Measurements from ENCODE around the gene PHF12.
"Not testable (repeated sequence)": the region's sequence is repeated elsewhere in the genome, so short reads cannot be mapped to it uniquely, and the experiment has no call there.

Gene PHF12

DNA sequence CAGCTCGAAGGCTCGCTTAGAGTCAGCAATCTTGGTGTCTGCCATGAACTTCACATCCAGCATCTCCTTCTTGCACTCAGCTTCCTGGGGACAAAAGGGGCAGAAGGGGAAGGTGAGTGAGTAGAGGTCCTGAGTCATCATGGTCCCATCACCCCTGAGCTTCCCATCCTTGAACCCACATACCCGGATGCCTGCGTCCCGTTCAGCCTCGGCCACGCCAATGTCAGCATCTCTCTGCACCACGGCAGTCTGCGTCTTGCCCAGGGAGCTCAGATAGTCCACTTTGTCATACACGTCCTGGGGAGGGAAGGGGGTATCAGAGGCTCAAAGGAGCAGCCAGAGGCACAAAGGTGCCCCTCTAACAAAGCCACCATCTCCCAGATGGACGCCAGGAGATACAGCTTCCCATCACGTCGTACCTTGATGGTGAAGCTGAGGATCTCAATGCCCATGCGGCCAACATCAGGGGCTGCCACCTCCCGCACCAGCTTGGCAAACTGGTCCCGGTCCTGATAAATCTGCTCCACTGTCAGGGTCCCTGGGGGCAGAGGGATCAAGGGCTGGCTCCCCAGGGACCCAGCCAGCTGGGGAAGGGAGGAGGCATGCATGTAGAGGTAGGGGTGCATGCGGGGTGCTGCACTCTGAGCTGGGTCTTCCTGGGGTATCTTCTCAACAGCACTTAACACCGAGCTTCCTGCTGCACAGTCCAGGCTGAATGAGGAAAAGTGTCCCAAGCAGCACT, 69.0 kb downstream of the PHF12 start:
- no peak for DNase-seq (ENCODE audit: low read depth)

DNA sequence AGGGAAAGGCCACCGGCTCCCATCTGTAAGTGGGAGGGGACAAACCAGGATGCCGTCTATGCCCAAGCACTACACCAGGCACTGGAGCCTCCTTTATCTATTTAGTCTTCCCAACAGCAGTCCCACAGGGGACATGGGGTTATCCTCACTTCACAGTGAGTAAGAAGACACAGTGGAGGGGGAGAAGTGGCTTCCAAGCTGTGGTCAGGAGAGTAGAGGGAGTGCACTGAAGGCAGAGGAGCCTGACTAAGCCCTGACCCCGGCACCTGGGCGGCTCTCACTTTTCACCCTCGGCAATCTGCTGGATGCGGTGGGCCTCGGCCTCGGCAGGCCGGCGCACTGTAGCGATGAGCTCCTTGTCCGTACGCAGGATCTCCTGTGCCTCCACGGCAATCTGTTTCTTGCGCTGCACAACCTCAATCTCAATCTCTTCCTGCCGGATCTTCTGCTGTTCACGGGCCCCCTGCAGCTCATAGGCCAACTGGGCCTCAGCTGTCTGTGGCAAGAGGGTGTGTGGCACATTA, 69.7 kb downstream of the PHF12 start:
- no peak for DNase-seq (ENCODE audit: low read depth)

DNA sequence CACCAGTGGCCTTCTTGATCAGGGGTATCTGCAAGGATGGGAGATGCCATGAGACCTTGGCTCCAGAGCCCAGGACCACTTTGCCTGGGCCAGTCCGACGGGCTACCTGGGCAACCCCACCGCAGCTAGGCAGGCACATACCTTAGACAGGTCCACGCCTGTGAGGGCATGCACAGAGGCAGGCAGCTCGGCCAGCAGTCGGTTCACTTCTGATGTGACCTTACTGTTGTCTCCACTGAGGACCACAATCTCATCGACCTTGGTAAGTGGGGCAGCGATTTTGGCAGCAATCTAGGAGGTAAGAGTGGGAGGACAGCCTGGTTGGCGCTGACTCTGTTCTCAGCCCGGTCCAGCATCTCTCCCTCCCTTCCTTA, 70.8 kb downstream of the PHF12 start:
- DNase-seq (ENCODE audit: low read depth) = no peak

DNA sequence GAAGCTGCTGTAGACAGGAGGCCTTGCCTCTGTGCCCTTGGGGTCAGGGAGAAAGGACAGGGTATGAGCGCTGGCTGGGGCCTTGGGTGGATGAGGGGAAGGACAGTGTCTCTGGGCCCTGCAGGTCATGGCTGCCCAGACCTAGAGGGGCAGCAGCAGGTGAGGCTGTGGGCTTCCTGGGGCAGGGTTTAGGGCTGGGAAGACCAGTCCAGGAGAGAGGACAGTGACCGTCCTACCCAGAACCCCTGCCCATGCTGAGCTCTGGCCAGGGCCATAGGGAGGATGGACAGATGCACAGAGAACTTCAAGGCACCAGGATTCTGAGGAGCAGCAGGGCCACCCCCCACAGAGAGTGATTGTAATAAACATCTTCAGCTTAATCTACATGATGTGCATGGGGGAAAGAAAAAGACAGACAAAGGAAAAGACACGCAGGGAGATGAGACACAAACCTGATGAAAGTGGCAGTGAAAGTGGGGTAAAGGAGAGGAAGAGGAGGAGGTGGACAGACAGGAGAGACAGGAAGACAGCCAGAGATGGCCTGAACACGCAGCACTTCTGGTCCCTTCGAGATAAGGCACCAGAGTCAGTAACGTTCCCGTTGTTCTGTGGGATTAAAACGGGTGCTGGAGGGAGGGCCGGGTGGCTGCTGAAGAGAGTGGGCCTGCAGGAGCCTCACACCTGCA, 71.3 kb downstream of the PHF12 start:
- no peak for DNase-seq (ENCODE audit: low read depth)

DNA sequence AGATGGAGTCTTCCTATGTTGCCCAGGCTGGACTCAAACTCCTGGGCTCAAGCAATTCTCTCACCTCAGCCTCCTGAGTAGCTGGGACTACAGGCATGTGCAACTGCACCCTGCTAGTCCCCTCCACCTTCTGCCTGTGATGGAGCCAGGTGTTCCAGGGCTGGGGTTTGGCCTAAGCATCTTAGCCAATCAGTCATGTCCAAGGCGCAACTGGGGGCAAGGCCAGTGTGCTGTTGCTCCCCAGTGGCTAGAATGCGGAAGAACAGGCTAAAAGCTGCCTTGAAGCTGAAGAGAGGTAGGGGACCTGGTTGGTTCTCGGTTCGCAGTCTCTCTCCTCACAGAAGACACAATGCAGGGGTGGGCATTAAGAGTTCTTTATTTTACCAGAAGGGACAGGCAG, 72.3 kb downstream of the PHF12 start:
- no peak for DNase-seq (ENCODE audit: low read depth)

DNA sequence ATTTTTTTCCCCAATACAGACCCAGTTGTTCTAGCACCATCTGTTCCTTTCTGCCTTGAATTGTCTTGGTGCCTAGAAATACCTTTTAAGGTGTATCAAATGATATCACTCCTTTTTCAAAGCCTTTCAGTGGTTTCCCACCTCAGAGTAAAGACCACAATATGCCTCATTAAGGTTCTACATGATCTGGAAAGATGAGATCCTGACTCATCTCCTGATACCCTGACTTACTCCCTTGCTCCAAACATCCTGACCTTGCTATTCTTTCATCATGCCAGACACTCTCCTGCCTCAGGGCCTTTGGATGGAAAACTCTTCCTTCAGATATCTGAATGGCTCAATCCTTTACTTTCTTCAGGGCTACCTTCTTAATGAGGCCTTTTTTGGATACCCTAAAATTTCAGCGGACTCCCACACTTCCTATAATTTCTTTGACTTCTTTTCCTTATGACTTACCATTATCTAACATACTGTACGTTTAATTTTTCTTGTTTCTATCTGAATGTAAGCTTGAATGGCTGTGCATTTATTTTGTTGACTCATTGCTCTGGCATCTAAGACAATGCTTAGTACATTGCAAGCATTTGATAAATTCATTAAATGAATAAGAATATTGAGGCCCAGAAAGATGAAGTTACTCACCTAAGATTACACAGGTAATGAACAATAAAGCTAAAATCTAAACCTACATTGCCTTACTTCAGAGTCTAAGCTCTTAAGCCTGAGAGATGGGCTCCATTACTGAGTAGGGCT, 73.0 kb downstream of the PHF12 start:
- no peak for DNase-seq (ENCODE audit: low read depth)

DNA sequence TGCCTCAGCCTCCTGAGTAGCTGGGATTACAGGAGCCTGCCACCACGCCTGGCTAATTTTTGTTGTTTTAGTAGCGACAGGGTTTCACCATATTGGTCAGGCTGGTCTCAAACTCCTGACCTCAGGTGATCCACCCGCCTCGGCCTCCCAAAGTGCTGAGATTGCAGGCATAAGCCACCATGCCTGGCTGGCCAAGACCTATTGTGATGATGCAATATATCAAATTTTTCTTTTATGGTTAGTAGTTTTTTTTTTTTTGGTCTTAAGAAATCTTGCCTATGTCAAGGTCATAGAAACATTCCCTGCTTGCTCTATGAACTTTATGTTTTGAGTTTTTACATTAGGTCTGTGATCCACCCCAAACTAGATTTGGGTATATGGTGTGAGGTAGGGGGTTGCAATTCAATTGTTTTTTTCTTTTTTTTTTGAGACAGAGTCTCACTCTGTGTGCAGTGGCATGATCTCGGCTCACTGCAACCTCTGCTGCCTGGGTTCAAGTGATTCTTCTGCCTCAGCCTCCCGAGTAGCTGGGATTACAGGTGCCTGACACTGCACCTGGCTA, 74.1 kb downstream of the PHF12 start:
- DNase-seq (ENCODE audit: low read depth) = not testable (repeated sequence)

DNA sequence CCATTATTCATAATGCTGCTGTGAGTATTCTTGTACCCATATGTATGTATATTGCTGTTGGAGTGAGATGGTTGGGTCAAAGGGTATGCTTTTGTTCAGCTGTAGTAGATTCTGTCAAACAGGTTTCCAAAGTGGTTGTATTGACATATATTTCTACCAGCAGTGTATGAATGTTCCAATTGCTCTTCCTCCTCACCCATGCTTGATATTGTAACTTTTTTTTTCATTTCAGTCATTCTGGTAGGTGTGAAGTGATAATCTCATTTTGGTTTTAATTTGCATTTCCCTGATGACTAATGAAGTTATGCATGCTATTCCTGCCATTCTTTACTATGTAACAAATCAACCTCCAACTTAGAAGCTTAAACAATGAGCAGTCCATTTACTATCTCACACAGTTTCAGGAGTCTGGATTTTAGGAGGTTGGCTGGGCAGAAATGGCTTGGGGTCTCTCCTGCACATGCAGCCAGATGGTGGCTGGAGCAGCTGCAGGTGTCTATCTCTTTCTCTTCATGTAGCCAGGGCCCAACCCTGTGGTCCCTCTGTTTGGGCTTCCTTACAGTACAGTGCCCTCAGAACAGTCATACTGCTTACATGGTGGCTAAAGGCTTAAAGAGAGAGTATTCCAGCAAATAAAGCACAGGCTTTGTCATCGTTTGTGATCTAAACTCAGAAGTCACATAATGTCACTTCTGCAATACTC, 75.3 kb downstream of the PHF12 start:
- no peak for DNase-seq (ENCODE audit: low read depth)

DNA sequence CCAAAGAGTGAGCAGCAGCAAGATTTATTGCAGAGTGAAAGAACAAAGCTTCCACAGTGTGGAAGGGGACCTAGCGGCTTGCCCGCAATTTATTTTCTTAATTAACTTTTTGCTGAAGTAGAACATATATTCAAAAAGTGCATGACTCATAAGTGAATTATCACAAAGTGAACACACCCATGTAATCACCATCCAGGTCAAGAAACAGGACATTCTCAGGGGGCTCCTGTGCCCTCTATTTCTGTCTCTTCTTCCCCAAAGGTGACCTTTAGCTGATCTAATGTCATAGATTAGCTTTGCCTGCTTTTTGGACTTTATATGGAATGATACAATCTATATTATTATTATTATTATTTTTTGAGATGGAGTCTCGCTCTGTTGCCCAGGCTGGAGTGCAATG, 76.6 kb downstream of the PHF12 start:
- no peak for DNase-seq (ENCODE audit: low read depth)

DNA sequence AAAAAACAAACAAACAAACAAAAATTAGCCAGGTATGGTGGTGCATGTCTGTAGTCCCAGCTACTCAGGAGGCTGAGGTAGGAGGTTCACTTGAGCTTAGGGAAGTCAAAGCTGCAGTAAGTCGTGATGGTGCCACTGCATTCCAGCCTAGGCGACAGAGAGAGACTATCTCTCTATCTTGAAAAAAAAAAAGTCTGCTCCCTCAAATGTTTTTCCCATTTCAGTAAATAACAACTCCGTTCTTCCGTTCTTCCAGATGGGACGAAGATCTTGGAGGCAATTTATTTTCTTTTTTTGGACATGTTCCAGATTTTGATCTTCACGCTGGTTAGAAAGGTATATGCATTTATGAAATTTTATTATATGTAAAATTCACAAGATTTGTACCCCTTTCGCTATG, 77.5 kb downstream of the PHF12 start:
- no peak for DNase-seq (ENCODE audit: low read depth)

DNA sequence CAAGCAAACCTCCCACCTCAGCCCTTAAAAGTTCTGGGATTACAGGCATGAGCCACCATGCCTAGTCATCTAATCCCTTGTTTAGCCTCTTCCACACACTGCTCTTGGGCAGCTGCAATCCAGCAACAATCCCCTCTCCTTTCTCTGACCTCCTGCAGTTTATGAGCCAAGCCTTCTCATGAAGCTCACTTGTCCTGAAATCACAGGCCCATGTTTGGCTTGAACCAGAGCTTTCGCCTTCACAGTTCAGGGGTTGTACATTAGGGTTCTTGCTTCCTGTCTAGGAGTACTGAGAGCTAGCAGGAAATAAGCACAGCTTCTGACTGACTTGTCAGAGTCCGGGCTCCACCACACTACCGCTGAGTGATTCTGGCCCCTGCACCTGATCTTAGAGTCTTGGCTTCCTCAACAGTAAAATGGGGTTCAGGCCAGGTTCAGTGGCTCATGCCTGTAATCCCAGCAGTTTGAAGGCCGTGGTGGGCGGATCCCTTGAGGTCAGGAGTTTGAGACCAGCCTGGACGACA, 80.2 kb downstream of the PHF12 start:
- DNase-seq (ENCODE audit: low read depth) = no peak

DNA sequence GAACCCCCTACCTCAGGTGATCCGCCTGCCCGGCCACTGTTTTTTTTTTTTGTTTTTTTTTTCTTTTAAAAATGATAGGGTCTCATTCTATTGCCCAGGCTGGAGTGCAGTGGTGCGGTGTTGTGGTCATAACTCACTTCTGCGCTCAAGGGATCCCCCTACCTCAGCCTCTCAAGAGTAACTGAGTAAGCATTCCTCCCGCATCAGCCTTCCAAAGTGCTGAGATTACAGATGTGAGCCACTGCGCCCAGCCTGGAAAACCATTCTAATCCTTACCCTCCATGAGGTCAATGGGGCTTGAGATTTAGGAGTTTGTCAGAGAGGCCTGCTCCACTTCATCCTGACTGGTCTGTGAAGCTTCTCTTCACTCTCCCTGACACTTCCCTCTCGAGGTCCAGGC, 84.0 kb downstream of the PHF12 start:
- DNase-seq (ENCODE audit: low read depth) = no peak

DNA sequence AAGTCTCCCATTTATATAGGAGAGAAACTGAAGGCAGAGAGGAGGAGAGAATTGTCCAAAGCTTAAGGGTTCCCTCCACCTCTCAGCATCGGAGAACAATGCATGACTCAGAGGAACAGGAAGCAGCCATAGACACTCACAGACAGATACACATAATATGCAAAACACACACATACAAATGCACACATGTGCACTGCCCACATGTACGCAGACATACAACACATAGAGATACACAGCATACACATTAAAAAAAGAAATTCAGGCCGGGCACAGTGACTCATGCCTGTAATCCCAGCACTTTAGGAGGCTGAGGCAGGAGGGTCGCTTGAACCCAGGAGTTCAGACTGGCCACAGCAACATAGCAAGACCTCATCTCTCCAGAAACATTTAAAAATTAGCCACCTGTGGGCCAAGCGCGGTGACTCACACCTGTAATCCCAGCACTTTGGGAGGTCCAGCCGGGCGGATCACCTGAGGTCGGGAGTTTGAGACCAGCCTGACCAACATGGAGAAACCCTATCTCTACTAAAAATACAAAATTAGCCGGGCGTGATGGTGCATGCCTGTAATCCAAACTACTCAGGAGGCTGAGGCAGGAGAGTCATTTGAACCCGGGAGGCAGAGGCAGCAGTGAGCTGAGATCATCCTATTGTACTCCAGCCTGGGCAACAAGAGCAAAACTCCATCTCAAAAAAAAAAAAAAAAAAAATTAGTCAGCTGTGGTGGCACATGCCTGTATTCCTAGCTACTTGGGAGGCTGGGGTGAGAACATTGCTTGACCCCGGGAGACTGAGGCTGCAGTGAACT, 85.2 kb downstream of the PHF12 start:
- DNase-seq (ENCODE audit: low read depth) = no peak

DNA sequence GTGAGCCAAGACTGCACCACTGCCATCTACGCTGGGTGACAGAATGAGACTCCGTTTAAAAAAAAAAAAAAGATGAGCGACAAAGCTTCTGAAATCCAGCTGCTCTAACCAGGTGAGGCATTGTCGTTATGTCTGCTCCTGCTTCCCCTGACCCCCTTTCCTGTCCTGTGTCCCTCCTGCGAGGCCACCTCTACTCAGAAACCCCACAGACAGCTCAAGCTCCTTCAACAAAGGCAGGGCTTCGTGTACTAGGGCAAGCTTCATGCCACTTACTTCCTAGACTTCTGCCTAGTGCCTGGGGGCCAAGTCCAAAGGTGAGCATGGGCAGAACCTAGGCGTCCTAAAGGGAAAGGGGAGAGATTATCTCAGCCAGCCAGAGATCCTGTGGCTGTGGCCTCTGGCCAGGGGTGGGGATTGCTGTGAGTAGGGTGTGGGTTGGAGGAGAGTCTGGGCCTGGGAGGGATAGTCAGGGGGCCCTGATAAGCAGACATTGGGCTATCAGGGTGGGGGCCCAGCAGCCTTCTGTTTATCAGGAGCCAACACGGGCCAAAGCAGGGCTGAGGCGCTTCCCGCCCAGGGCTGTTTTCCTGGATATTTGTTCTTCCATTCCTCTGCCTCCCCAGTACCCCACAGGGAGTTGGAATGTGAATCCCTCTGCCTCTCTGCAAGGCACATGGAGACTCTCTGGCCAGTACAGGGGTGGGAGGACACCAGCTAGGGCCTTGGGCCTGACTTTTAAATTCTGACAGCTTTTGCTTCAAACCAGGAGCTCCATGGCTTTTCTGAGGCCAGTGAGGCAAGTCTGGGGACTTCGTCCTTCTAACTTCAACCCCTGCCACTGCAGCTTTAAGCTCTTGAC, 86.1 kb downstream of the PHF12 start:
- no peak for DNase-seq (ENCODE audit: low read depth)

DNA sequence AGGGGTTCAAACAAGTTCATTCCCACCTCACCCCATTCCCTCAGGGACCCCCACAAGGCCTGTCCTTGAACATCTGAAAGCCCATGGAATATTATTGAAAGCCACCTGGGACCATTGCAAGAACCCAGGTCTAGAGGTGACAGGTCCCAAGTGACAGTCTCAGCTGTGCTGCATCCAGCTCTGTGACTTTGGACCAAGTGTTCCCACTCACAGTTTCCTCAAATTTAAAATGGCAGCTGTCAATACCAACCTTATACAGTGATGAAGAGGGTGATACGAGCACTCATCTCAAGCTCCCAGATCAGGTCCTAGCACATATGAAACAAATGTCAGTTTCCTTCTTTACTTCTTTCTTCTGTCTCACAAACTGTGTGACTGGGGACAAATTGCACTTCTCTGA, 87.4 kb downstream of the PHF12 start:
- no peak for DNase-seq (ENCODE audit: low read depth)

DNA sequence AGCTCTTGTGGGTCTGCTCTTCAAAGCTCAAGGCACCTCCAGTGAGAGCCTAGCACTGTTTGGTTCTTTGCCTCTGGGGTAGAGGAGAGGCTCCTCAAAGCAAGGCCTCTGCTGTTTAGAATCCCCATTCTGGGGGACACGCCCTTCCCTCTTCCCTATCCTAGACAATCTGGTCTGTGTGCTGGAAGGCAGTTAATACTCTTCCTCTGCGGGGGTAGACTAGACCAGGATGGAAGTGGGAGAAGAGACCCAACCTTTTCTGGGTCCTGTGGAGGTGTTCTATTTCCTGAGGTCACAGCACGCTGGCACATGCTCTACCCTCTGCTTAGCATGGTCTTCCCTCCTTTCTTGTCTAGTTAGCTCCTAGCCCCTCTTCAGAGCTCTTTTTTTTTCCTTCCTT, 88.8 kb downstream of the PHF12 start:
- no peak for DNase-seq (ENCODE audit: low read depth)

DNA sequence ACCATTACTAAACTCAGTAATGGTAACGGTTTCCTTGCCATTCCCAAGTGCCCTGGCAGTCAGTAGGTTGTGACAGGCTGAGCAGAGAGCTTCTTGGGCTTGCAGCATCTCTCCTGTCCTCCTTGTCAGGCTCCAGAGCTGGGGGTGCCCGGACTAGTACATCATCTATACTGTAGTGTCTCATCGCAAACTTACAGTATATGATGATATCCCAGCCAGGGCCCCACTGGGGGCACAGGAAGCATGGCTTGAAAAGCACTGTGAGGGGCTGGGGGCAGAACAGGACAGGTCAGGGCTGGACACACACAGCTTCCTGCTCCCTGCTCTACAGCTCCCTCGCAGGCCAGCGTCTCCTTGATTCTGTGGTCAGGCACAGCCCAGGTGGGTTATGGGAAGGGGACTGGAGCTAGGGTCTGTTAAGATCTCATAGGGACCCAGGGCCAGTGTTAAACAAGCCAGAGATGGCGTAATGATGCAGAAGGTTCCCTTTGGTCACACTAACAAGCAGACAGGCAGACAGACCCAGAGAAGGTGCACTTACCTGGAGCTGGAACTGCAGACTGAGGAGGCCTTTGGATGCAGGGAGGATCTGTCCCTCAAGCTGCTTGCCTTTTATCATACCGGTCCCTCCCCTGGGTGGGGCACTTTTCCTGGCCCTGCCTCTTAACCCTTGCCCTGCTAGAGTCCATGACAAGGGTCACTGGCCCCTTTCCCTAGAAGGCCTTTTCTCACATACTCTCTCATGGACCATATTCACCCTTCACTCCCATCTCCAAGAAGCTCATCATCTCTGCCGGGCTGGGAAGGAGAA, 89.7 kb downstream of the PHF12 start:
- DNase-seq (ENCODE audit: low read depth) = no peak

DNA sequence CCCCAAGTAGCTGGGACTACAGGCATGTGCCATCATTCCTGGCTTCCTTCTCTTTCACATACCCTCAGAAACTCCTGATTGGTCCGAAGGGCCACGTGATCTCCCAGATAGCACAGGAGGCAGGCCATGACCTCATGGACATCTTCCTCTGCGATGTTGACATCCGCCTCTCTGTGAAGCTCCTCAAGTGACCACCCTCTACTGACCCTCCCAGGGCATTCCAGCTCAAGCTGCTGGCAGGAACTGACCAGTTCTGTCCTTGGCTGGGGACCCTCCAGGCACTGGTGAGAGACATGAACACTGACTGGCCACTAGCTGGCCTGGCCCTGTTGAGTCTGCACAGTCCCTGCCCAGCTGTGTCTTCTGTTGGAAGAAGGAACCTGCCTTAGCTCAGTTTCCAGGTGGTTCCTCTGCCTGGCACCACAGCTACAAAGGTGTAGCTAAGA, 90.9 kb downstream of the PHF12 start:
- DNase-seq (ENCODE audit: low read depth) = no peak

DNA sequence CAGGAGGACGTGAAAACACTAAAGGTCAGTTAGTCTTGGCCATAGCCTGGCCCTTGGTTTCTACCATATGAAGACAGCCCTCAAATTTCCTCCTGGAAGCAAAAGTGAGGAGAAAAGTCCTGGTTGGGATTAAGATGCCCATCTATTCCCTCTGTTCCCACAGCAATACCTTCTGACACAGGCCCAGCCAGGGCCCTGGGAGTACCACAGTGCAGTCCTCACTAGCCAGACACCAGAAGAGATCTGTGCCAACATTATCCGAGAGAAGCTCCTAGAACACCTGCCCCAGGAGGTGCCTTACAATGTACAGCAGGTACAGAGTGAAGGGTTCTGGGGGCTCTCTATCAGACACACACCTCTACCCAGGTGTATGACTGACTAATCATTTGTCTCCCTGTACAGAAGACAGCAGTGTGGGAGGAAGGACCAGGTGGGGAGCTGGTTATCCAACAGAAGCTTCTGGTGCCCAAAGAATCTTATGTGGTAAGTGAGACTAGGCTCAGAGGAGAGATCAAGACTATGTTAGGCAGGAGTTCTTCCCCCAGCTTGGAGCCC, 92.4 kb downstream of the PHF12 start:
- DNase-seq (ENCODE audit: low read depth) = no peak
